K562 (cell line): ENCODE data around the gene ETV7. TPM values are rescaled to one million over a fixed set of nuclear protein-coding genes. Genes with fewer than 3 reads are reported as not detected.
A peak's percentile ranks its signal among the peaks of the same experiment; 100 is the strongest.

Source experiments
- ATAC-seq: fragments of 200-7000 bp; cut with Tn5 transposase; 3 replicates; pipeline ENCODE4 v1.9.1; 2020; ENCODE audit warnings: moderate library complexity
- BruUV-seq: library from RNA; stranded (reverse); fragments of 400-500 nt; replicated peaks from 2 replicates; lab custom pipeline; 2021; lab: Mats Ljungman, UMichigan
- CTCF ChIA-PET: fragments of 300-600 bp; formaldehyde crosslinking; extraction: SDS; loops from one replicate; lab custom pipeline; 2021; ENCODE audit warnings: low intra/inter-chr PET ratio; lab: Yijun Ruan, JAX
- POLR2A ChIA-PET: fragments of 300-600, 350-650 bp; sonication (Branson Sonifier 250); formaldehyde crosslinking; extraction: SDS; loops from one replicate; lab custom pipeline; 2021; ENCODE audit warnings: antibody characterized with exemption, inconsistent platforms; lab: Yijun Ruan, JAX
- DNase-seq, 4 experiments: peaks; one replicate each; pipeline versions ENCODE4 v3.0.0 to v3.0.0-alpha.2; 2011 to 2018; ENCODE audit warnings: low spot score in 3 of 4, mixed read lengths in 3 of 4; ENCODE audit errors: extremely low read depth in 1 of 4
- FAIRE-seq: peaks from 2 replicates; lab custom pipeline; 2011; peaks lifted over from hg19 to GRCh38; lab: Jason Lieb, UNC
- H2AFZ ChIP-seq: 2 replicates; pipeline ENCODE4 v1.6.0; 2011; ENCODE audit warnings: low read depth, low read length, control low read depth, inconsistent platforms
- H3K27ac ChIP-seq: fragments of 200-600 bp; 3 replicates; pipeline ENCODE4 v1.8.0; 2011; ENCODE audit warnings: low read depth, mild to moderate bottlenecking, control low read depth, inconsistent platforms, low read length, moderate library complexity, mixed read lengths; ENCODE audit errors: extremely low read depth
- H3K27me3 ChIP-seq, 2 experiments: fragments of 300-600 bp in 1 of 2; 2 replicates in 1 of 2; 3 replicates in 1 of 2; pipeline versions ENCODE4 v1.6.0 to v1.8.0; 2011; ENCODE audit warnings: inconsistent platforms in 2 of 2, low read length in 2 of 2, mild to moderate bottlenecking in 1 of 2, mixed read lengths in 1 of 2, moderate library complexity in 1 of 2; ENCODE audit not compliant: control insufficient read depth in 2 of 2, insufficient read depth in 2 of 2
- H3K36me3 ChIP-seq: fragments of 300-600 bp; 3 replicates; pipeline ENCODE4 v1.8.0; 2011; ENCODE audit warnings: mild to moderate bottlenecking, low read length, inconsistent platforms; ENCODE audit not compliant: control insufficient read depth, insufficient read depth
- H3K4me1 ChIP-seq, 2 experiments: fragments of 200-600 bp in 1 of 2; replicated peaks in 1 of 2; 2 replicates in 1 of 2; 3 replicates in 1 of 2; pipeline versions ENCODE4 v1.5.1 to v1.8.0; 2011; ENCODE audit warnings: inconsistent platforms in 2 of 2, low read length in 2 of 2, mild to moderate bottlenecking in 1 of 2, mixed read lengths in 1 of 2, moderate library complexity in 1 of 2; ENCODE audit not compliant: control insufficient read depth in 2 of 2, insufficient read depth in 2 of 2
- H3K4me2 ChIP-seq: 2 replicates; pipeline ENCODE4 v1.6.1; 2011; ENCODE audit warnings: low read length, control low read depth, inconsistent platforms, mixed read lengths; ENCODE audit not compliant: insufficient read depth
- H3K4me3 ChIP-seq: fragments of 200-600 bp; sonication (generic), shearing (Covaris generic); 2 replicates; pipeline ENCODE4 v1.5.1; 2016; ENCODE audit warnings: control low read depth, inconsistent platforms
- H3K79me2 ChIP-seq: fragments of 200-600 bp; 3 replicates; pipeline ENCODE4 v1.8.0; 2011; ENCODE audit warnings: low read length, inconsistent platforms; ENCODE audit not compliant: control insufficient read depth, insufficient read depth
- H3K9ac ChIP-seq, 2 experiments: 2 replicates each; pipeline versions ENCODE4 v1.6.0 to v1.6.1; 2011; ENCODE audit warnings: low read depth in 2 of 2, low read length in 2 of 2, control low read depth in 1 of 2, inconsistent platforms in 1 of 2, mild to moderate bottlenecking in 1 of 2, mixed read lengths in 1 of 2; ENCODE audit not compliant: insufficient read depth in 1 of 2
- H3K9me1 ChIP-seq: one replicate; pipeline ENCODE4 v1.6.0; 2011; ENCODE audit warnings: inconsistent platforms, mild to moderate bottlenecking, low read length, moderate library complexity; ENCODE audit not compliant: control insufficient read depth, insufficient read depth
- H3K9me3 ChIP-seq: replicated peaks from 2 replicates; pipeline ENCODE4 v1.5.1; 2011; ENCODE audit warnings: low read depth, low read length, inconsistent platforms; ENCODE audit not compliant: control insufficient read depth, insufficient read depth
- H4K20me1 ChIP-seq: replicated peaks from 2 replicates; pipeline ENCODE4 v1.6.1; 2011; ENCODE audit warnings: low read length, inconsistent platforms, mixed read lengths; ENCODE audit not compliant: control insufficient read depth, insufficient read depth
- ATF4 ChIP-seq: fragments of 450-650 bp; formaldehyde crosslinking; IDR thresholded peaks from 2 replicates; pipeline ENCODE4 v1.4.0; 2022; ENCODE audit warnings: mild to moderate bottlenecking, moderate library complexity
- FOXA3 ChIP-seq, 2 experiments: fragments of 450-650 bp in 1 of 2; sonication (generic) in 1 of 2; formaldehyde crosslinking; IDR thresholded peaks in 1 of 2; conservative IDR thresholded peaks in 1 of 2; 2 replicates each; pipeline versions ENCODE4 v1.4.0 to v1.8.0; 2020 to 2022; ENCODE audit warnings: mild to moderate bottlenecking in 2 of 2, missing genetic modification reagents in 1 of 2
- HMG20A ChIP-seq: fragments of 450-650 bp; formaldehyde crosslinking; conservative IDR thresholded peaks from 2 replicates; pipeline ENCODE4 v1.4.0; 2020; ENCODE audit warnings: mild to moderate bottlenecking, mixed read lengths
- HMGN3 ChIP-seq: IDR thresholded peaks from 2 replicates; pipeline ENCODE4 v1.6.1; 2011; ENCODE audit warnings: borderline replicate concordance, low read depth, mild to moderate bottlenecking, mixed read lengths, low read length; ENCODE audit not compliant: insufficient read length; ENCODE audit errors: extremely low read depth
- NR4A1 ChIP-seq, 2 experiments: fragments of 250-450 bp in 1 of 2; fragments of 450-650 bp in 1 of 2; sonication (Bioruptor Pico) in 1 of 2; IDR thresholded peaks; 2 replicates each; pipeline versions ENCODE4 v1.4.0 to v1.6.1; 2016 to 2020; ENCODE audit warnings: mild to moderate bottlenecking in 2 of 2, missing compliant biosample characterization in 1 of 2, missing genetic modification characterization in 1 of 2, moderate library complexity in 1 of 2
- PHF21A ChIP-seq: fragments of 450-650 bp; IDR thresholded peaks from 2 replicates; pipeline ENCODE4 v1.6.1; 2017; ENCODE audit warnings: low read depth, borderline replicate concordance
- RAD21 ChIP-seq, 2 experiments: fragments of 250-450 bp in 1 of 2; fragments of 450-650 bp in 1 of 2; sonication (Bioruptor Pico) in 1 of 2; formaldehyde crosslinking in 1 of 2; IDR thresholded peaks in 1 of 2; conservative IDR thresholded peaks in 1 of 2; 2 replicates each; pipeline versions ENCODE4 v1.4.0 to v1.8.0; 2020 to 2022; ENCODE audit warnings: mild to moderate bottlenecking in 2 of 2, moderate library complexity in 1 of 2
- SOX6 ChIP-seq: fragments of 450-650 bp; IDR thresholded peaks from 2 replicates; pipeline ENCODE4 v1.6.1; 2014; ENCODE audit warnings: mild to moderate bottlenecking
- USF2 ChIP-seq: sonication (generic); formaldehyde crosslinking; IDR thresholded peaks from 2 replicates; pipeline ENCODE4 v1.5.0; 2020; ENCODE audit warnings: missing genetic modification reagents
- WHSC1 ChIP-seq: IDR thresholded peaks from one replicate; pipeline ENCODE4 v1.6.1; 2012; ENCODE audit warnings: low read length, control low read depth, inconsistent platforms
- ZNF324 ChIP-seq: fragments of 250-450 bp; sonication (Bioruptor Pico); IDR thresholded peaks from 2 replicates; pipeline ENCODE4 v1.4.0; 2020; ENCODE audit warnings: mild to moderate bottlenecking
- ZNF431 ChIP-seq: sonication (generic); formaldehyde crosslinking; IDR thresholded peaks from 2 replicates; pipeline ENCODE4 v1.8.0; 2022; ENCODE audit warnings: mild to moderate bottlenecking, missing genetic modification reagents
- WGBS: fragments of 100-300 bp; shearing (Covaris generic); methylation state at CpG from one replicate; pipeline ENCODE4 v1.1.6; 2016; ENCODE audit warnings: low coverage, mixed read lengths; ENCODE audit not compliant: insufficient coverage; ENCODE audit errors: missing lambda C conversion rate; 5-methylcytosine and 5-hydroxymethylcytosine counted together
- in situ Hi-C: fragments of 300-500 bp; cut with MboI; formaldehyde crosslinking; loops from 4 replicates; pipeline ENCODE4 v1.15.0; 2018; ENCODE audit warnings: inconsistent platforms, mixed read lengths
- intact Hi-C: fragments of 100-400 bp; cut with micrococcal nuclease; formaldehyde crosslinking; loops from 2 replicates; pipeline ENCODE4 v1.14.2; 2022
- polyA plus RNA-seq, 8 experiments: library from polyadenylated mRNA; depleted of rRNA in 4 of 8; stranded (reverse) in 5 of 8; unstranded in 3 of 8; fragments of >200 nt; fragmentation: Nextera tagmentation in 2 of 8; fragmentation: Illumina TruSeq in 1 of 8; extraction: Ambion mirVana in 2 of 8; extraction: Trizol in 1 of 8; gene quantifications; 2 replicates each; pipeline versions ENCODE4 v1.2.1 to v1.2.3, GENCODE V29; 2011 to 2014; ENCODE audit warnings: inconsistent platforms in 1 of 8, missing spikeins in 1 of 8
- total RNA-seq, 7 experiments: library from RNA; depleted of rRNA in 6 of 7; stranded (reverse); fragments of >200 nt in 6 of 7; fragmentation: Illumina TruSeq in 2 of 7; extraction: Trizol in 2 of 7; gene quantifications; 2 replicates each; pipeline versions ENCODE4 v1.2.1 to v1.2.3, GENCODE V29; 2011 to 2021; ENCODE audit warnings: low replicate concordance in 1 of 7
- TF ChIP-seq, protein P1 (sequence below): sonication (generic); formaldehyde crosslinking; IDR thresholded peaks from 2 replicates; pipeline ENCODE4 v1.8.0; 2022; ENCODE audit warnings: missing genetic modification reagents, mild to moderate bottlenecking, moderate library complexity, borderline replicate concordance
- TF ChIP-seq, protein P2 (sequence below): fragments of 200-800 bp; sonication (Bioruptor generic); IDR thresholded peaks from 2 replicates; pipeline ENCODE4 v1.6.1; 2017; ENCODE audit warnings: missing genetic modification characterization, missing compliant biosample characterization

ETV7 gene
- total and polyA plus RNA-seq, 9 of the 15 experiments (the other 6 are each of a cell fraction or from before 2014, with no cell fraction given) = 0.07 to 0.22 (median 0.14) TPM; not detected in 3

- H3K27me3 ChIP-seq = peaks cover 55 to 77% of the 10 kb centered on the region in 2 experiments
- peak in 1 of 4 experiments; percentile 26 for DNase-seq
- 3% methylated on average over 14 of the region's 14 CpGs for WGBS
- peak overlapping the region; percentile 30; the same call in 1 of the 2 replicates for H3K4me2 ChIP-seq
- in situ Hi-C loops = no loop called here
- H4K20me1 ChIP-seq = peaks cover 13% of the 10 kb centered on the region; the same call in 1 of the 2 replicates
- no peak overlapping the region for H3K4me3 ChIP-seq
- H3K36me3 ChIP-seq = no peaks in the 10 kb centered on the region
- no peaks in the 10 kb centered on the region for H3K79me2 ChIP-seq
- H3K27ac ChIP-seq = no peak overlapping the region
- peak overlapping the region; percentile 44; the same call in 1 of the 2 replicates for H2AFZ ChIP-seq
- BruUV-seq = no TSS peak
- intact Hi-C loops = no loop called here
- ChIA-PET CTCF (no interaction called here), POLR2A (interaction anchor here (0.6 to 1.2 kb wide), 3 partner anchors 12 to 307 kb away, joined by 3 to 4 read pairs (median 3); no protein-coding TSS in a partner anchor)
- peak; percentile 56 for FAIRE-seq
- no peak overlapping the region; a peak in 1 of 4 replicates for H3K9ac ChIP-seq
- peak; percentile 51 for ATAC-seq
- no peaks in the 10 kb centered on the region for H3K9me3 ChIP-seq
- no peaks in the 10 kb centered on the region for H3K9me1 ChIP-seq
- peaks cover 0 to 6% of the 10 kb centered on the region in 2 experiments; a peak in 4 of 5 replicates for H3K4me1 ChIP-seq
- no peak for TF ChIP-seq HMG20A (CRISPR knock-in tag)
- peak; percentile 85 to 95 for TF ChIP-seq FOXA3 (CRISPR knock-in tag; conservative IDR thresholded peaks at IDR 0.05 in 1 of 2, IDR thresholded peaks at IDR 0.05 in 1 of 2)
- peak; percentile 56; the same call in 1 of the 2 replicates for TF ChIP-seq SOX6
- no peak for TF ChIP-seq PHF21A
- no peak for TF ChIP-seq WHSC1
- TF ChIP-seq USF2 = no peak
- TF ChIP-seq, protein P1, sequence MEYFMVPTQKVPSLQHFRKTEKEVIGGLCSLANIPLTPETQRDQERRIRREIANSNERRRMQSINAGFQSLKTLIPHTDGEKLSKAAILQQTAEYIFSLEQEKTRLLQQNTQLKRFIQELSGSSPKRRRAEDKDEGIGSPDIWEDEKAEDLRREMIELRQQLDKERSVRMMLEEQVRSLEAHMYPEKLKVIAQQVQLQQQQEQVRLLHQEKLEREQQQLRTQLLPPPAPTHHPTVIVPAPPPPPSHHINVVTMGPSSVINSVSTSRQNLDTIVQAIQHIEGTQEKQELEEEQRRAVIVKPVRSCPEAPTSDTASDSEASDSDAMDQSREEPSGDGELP (CRISPR knock-in tag) = peak; percentile 41; the same call in 1 of the 2 replicates
- TF ChIP-seq, protein P2, sequence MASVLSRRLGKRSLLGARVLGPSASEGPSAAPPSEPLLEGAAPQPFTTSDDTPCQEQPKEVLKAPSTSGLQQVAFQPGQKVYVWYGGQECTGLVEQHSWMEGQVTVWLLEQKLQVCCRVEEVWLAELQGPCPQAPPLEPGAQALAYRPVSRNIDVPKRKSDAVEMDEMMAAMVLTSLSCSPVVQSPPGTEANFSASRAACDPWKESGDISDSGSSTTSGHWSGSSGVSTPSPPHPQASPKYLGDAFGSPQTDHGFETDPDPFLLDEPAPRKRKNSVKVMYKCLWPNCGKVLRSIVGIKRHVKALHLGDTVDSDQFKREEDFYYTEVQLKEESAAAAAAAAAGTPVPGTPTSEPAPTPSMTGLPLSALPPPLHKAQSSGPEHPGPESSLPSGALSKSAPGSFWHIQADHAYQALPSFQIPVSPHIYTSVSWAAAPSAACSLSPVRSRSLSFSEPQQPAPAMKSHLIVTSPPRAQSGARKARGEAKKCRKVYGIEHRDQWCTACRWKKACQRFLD (CRISPR knock-in tag) = no peak
- no peak for TF ChIP-seq NR4A1 (CRISPR knock-in tag; IDR thresholded peaks at IDR 0.05)
- TF ChIP-seq NR4A1 (tag; IDR thresholded peaks at IDR 0.05) = no peak
- TF ChIP-seq ZNF431 (CRISPR knock-in tag) = no peak
- no peak for TF ChIP-seq ATF4 (CRISPR knock-in tag)
- no peak for TF ChIP-seq ZNF324 (CRISPR knock-in tag)
- TF ChIP-seq RAD21 (CRISPR knock-in tag; conservative IDR thresholded peaks at IDR 0.05 in 1 of 2, IDR thresholded peaks at IDR 0.05 in 1 of 2) = 0 out of 4 replicates have a peak, but pooled peaks of 1 of the 2 experiments have one; percentile 3
- no peak for TF ChIP-seq HMGN3
Measured at GRCh38 chr6:36334832-36335459, 52.5 kb downstream of the ETV7 start.
